Heart left ventricle (tissue), 13 donors: ENCODE data around the gene METTL2B.

Source experiments
- CTCF ChIP-seq, 12 donors: fragments of 200-600 bp; sonication (generic) in 4 of 12; IDR thresholded peaks; one replicate each; pipeline versions ENCODE4 v1.5.0 to v1.8.0; 2018 to 2022; ENCODE audit warnings: antibody characterized with exemption in 12 of 12, mild to moderate bottlenecking in 5 of 12
- POLR2A ChIP-seq, 2 donors: fragments of 450-650 bp; IDR thresholded peaks; one replicate each; pipeline ENCODE4 v1.6.1; 2017; ENCODE audit warnings: antibody characterized with exemption in 2 of 2, mild to moderate bottlenecking in 2 of 2, moderate library complexity in 2 of 2
- donor health status: ischemic (EF 13 %, LVEDD 7.1; RV severe dilation, severe dysfunction).
- donor health status: DM: no; HTN: yes; CAD: no.
- donor health status: DM: no; HTN: no; CAD: no.
- donor health status: ischemic (EF 25% LVEDD 6.9; RV normal size, moderate dysfunction).
- donor health status: ischemic (EF 25% LVEDD 5.7; RV mildly dilated, moderate dysfunction).
- donor health status: ischemic (EF 35%, LVEDD 5.7; RV mildly dilated, moderate dysfunction).
- donor health status: nonischemic (EF 11% LVEDD 7.7; RV severe dilation, severe dysfunction).
- donor health status: DM: yes; HTN: yes; CAD: no.
- donor health status: PGD.
- donor health status: ischemic (EF 29% LVEDD 5.4; RV normal size, mild dysfunction).
- donor health status: nonischemic (EF 23%, LVEDD 6.1; RV moderate dilation, normal function).

- TF ChIP-seq CTCF (IDR thresholded peaks at IDR 0.05) (peak; percentile 70 to 89 (median 78)), POLR2A (IDR thresholded peaks at IDR 0.05) (no peak)
Measured at GRCh38 chr7:128459394-128459878, 17.1 kb upstream of the METTL2B start.
